ENCODE data around the gene NOX3.

NOX3 gene

DNA sequence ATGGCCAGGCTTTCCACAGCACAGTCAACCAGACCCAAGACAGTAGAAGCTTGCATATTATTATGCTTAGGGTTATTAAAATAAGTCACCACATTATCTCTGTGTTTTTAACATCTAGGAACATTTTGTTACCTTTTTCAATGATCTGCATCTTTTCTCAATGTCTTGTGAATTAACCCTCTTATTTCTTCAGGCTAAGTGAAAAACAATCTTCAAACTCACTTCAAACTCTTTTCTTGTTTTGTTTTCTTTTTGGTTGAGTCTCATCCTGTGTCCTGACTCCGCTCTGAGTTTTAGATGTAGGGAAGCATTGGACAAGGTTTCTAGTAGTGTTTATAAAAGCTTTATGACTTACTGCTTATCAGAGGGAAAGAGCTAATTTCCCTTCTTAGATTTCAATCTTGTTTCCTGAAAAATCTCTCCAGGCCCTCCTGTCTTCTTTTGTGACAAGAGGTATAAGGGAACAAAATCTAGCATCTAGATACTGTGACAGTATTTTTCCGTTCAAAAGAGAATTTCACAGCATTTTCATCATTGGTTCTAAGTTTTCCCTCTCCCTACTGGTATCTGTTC lies 26.2 kb downstream of the NOX3 start:
- no peak for DNase-seq

DNA sequence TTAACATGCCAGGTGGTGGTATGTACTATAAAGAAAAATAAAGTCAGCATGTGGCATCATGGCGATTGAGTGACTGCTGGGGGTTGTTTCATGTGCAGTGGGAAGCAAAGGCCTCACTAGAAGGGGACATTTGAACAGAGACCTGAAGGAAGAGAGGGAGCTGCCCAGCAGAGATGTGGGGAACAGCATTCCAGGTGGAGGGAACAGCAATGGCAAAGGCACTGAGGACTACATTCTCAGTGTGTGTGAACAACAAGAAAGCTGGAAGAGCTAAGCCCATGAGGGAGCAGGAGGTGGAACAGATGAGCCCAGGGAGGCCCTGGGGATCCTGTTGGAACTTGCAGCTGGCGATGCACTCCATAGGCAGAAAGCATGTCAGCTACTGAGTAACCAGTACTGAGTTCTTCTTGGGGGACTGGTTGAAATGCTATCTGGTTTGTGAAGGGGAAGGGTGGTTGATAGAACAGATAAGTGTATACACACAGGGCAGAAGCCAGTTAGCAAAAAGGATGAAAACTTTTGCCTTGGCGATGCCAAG lies 29.2 kb downstream of the NOX3 start:
- DNase-seq, result no peak

DNA sequence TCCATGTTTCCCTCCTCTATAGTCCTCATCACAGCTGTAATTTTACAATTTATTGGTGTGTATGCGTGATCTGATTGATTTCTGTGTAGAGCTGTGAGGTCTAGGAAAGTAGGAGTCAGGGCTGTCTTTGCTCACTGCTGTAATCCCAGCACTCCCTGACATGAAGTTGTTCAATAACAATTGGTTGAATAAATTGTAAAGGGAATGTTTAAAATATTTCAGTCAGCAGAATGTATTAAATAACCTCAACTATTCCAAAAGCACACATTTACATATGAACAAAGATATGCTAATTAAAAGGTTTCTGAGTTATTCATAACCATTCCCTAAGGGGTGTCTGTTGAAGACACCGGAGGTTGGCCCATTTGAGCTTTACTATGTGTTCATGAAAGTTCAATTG lies 31.5 kb downstream of the NOX3 start:
- DNase-seq, result no peak

DNA sequence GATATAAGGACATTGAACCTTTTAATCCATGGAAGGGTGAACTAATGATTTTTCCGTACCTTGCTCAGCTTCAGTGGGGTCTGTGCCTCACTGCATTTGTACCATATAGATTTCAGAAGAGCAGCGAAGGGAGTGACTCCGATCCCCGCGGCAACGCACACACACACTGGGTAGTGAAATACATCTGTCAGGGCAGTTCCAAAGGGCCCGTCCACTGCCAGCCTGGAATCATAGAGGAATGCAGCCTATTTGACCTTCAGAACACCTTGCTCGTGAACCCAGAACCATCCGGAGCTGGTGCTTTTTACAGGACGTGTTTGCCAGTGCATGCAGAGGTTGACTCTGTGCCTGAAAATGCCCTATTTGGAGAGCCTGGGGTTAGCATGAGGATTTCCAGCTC lies 33.0 kb downstream of the NOX3 start:
- no peak for DNase-seq

GRCh38 chr6:155420492-155420891 lies 35.1 kb downstream of the NOX3 start:
- DNase-seq, result no peak

DNA sequence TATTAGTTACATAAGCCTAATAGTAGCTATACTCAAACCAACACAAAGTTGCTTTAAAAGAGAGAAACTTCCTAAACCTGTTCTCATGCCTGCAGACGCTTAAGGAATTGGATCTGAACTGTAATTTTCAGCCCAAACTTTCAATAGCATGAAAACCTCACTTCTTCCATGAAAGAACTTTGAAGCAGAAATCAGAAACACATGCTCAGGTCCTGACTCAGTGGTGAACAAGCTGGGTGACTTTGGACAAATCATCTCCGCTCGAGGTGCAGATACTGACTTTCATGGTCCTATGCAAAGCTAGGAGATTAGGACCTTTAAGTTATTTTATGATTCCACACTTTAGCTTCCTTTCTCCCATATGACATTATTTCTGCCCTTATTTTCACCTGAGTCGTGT lies 36.5 kb downstream of the NOX3 start:
- no peak for DNase-seq

- DNase-seq, result no peak
Measured at GRCh38 chr6:155418017-155418761, 37.5 kb downstream of the NOX3 start.

DNA sequence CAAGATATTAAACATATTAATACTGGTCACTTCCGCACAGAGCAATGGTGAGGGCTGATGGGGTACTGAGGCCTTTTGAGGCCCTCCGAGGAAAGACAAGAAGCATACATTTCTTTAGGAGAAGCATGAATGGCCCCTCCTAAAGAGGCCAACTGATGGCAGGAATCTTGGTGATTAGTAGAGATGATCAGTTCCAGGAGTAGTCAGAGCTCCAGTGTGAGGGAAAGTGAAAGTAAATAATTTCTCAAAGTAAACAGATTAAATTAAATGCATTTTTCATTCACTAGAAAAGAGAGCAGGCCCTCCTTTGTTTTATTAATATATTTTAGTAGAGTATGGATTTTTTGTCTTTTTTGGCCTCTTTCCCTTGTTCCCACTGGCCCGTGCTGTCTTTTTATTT lies 38.2 kb downstream of the NOX3 start:
- DNase-seq, result no peak

DNA sequence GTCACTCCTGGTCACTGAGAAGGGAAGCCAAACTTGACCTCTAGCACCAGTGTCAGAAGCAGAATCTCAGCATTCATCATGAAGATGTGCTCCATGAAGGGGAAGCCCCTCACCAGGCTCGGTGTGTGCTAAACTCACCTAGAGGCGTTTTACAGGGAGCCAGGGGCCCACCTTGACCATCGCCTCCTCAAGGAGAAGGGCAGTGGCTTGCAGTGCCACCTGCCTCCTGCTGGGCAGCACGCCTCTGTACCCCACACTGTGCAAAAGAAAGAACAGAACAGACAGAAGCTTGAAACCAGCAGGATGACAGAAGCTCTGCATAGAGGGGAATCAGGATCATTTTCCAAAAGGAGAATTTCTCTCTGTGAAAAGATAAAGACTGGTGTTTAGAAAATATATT lies 39.7 kb downstream of the NOX3 start:
- no peak for DNase-seq

GRCh38 chr6:155414049-155414448 lies 41.6 kb downstream of the NOX3 start:
- no peak for DNase-seq

GRCh38 chr6:155412335-155412734 lies 43.3 kb downstream of the NOX3 start:
- no peak for DNase-seq

DNA sequence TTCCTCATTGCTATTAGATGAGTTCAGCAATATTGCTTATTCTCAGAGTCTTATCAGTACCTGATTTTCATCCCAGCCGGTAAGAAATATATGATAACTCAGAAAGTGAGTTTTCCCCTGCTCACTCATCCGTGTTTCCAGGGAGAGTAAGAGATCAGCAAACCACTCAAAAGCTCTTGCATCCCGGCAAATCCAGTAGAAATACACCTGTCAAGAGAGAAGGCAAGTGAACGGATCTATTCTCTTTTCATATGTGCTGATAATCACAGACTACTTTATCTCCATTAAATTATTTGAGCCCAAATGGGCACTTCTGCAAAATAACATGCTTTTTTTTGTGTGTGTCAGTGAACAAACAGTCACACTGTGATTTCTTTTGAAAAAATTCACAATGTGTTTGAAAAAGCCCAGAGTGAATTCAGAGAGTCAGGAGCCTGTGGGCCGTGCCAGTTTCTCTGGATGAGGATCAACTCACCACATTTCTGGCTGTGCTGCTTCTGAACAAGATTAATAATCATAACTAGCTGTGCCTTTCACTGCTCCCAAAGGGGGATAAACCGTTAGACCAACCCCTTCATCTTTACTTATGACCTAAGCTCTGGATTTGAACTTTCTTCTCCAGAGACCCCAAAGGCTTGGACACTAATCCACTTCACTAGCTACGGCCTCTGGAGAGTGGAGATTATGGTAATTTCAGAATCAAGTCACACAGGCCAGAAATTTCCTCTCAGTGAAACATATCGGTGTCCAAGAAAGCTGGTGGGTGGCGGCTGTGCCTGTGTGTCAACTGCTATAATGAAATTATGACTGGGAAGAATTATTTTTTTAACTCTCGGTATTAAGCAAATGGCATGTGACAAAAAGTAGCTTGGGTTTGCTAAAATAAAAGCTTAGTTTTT lies 44.2 kb downstream of the NOX3 start:
- peak; percentile 56 for DNase-seq

- no peak for DNase-seq
Measured at GRCh38 chr6:155409391-155409790, 46.2 kb downstream of the NOX3 start.

- no peak for DNase-seq
Measured at GRCh38 chr6:155408981-155409380, 46.7 kb downstream of the NOX3 start.

GRCh38 chr6:155408231-155408630 lies 47.4 kb downstream of the NOX3 start:
- no peak for DNase-seq

DNA sequence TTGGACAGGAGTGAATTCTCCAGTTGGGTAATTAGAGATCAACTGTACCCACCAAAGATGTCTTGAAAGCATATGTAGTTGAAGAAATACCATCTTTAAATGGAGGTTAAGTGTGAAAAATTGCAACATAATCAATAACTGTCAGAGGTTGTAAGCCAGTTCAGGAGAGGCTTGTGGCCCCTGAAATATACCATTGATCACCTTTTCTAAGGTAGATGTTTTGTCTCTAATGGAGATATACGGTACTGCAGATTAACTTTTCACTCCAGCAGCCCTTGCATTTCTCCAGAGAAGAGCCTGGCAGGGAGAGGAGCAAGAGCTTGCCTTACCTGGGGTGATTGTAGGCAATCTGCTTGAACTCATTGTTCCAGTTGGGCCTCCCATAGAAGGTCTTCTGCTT lies 48.8 kb downstream of the NOX3 start:
- no peak for DNase-seq

DNA sequence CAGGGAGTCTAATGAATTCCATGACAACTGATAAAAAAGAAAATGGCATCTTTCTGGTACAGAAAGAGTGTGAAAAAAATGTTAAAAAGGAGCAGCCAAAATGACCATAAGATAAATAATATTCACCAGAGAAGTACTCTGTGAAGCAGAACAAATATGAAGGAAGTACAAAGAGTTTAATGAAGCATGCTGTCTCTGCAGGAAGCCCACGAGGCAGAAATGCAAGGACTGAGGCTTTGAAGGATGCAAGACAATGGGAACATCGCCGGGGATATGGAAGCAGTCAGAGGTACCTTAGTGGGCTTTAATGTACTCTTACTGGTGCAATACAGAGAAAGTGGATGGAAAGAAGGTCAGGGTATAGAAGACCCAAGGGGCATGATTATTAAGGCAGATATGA lies 50.7 kb downstream of the NOX3 start:
- DNase-seq, result peak; percentile 76

GRCh38 chr6:155402656-155403304 lies 52.9 kb downstream of the NOX3 start:
- no peak for DNase-seq

DNA sequence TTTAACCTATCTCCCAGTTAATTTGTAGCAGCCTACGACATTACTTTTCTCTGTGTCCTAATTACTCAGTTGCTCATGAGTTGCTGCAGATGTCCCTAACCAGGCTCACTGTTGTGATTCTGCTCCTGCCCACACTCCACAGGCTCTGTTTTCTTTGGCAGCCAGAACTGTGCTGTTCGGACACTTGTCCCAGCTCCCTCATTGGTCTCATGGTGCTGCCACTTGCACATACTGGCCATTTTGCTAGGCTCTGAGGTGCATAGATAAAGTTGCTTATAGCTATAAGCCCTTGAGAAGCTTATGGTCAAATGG lies 55.0 kb downstream of the NOX3 start:
- no peak for DNase-seq

- no peak for DNase-seq
Measured at GRCh38 chr6:155399745-155400653, 55.6 kb downstream of the NOX3 start.

DNA sequence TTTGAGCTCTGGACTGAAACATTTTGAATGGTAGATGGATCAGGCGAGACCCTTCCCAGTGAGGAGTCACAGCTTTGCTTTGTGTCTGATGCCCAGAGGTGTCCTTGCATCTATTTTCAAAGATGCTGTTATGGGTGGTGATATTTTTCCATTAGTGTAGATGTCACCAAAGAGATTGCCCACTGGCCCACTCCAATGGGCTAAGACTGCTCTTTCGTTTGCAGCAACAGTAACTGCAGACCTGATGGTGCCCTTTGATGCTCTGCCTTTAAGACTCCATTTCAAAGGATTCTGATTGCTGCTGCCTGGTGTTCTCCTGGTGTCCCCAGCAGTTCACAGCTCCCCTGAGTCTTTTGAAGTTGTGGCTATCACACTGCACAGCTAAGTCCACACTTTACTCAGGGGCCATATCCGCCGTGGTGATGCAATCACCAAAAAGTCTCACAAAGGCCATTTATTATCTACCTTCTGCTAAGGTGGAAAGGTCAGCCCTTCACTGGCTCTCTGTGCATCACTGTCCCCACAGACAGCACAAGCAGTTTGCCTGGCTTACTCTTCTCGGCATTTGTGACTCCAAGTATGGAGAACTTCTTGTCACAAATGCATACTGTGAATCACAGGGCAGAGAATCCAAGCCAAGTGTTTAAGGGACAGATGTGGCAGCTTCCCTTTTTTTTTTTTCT lies 56.4 kb downstream of the NOX3 start:
- no peak for DNase-seq

GRCh38 chr6:155398701-155399061 lies 57.0 kb downstream of the NOX3 start:
- DNase-seq, result no peak
